ENCODE results near the gene LMBRD2. TPM values are rescaled to one million over a fixed set of nuclear protein-coding genes. Genes with fewer than 3 reads are reported as not detected.

The LMBRD2 gene
- polyA plus RNA-seq, 1 donor (not counting 4 experiments of a cell fraction or from before 2014, with no cell fraction given), result 4.7 TPM

DNA sequence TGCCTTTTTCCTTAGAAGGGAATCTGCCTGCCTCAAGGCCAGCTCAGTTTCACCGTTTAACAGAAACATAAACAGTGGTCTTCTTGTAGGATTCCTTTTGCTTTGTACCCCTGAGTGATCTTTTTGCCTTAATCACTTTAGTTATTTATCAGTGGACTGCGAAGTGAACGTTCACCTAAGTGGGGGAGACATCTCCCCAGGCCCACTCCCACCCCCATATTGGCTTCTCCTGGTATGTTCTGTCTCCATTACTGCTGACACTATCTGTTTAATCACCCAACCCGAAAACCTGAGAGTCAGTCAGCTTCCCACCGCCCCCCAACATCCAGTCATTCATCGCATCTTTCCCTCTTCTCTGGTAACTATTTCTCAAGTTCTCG lies 1.6 kb upstream of the LMBRD2 start:
- Histone ChIP-seq H3K9me1 (ENCODE audit: control insufficient read depth, extremely low read depth, insufficient read depth, low read length) (no peaks in the 10 kb centered on the region), H3K4me2 (ENCODE audit: control insufficient read depth, extremely low read depth, insufficient read depth, low read depth, low read length) (peak overlapping the region; percentile 95), H3K27me3 (ENCODE audit: control insufficient read depth, extremely low read depth, insufficient read depth, low read length) (no peaks in the 10 kb centered on the region), H3K4me3 (ENCODE audit: control insufficient read depth in 2 of 3, extremely low read depth in 1 of 3, insufficient read depth in 2 of 3, low read depth in 1 of 3, low read length in 3 of 3) (peak overlapping the region; percentile 65 to 91 (median 72)), H3K27ac (ENCODE audit: control insufficient read depth, insufficient read depth, low read length) (no peak overlapping the region), H3K36me3 (ENCODE audit: control insufficient read depth in 2 of 2, extremely low read depth in 1 of 2, insufficient read depth in 2 of 2, low read length in 2 of 2) (peaks cover 0 to 4% of the 10 kb centered on the region in 2 experiments), H4K20me1 (ENCODE audit: control insufficient read depth, extremely low read depth, insufficient read depth, low read length) (no peaks in the 10 kb centered on the region), H3K4me1 (ENCODE audit: control insufficient read depth, extremely low read depth, insufficient read depth, low read length) (peaks cover 30% of the 10 kb centered on the region), H3K9me3 (ENCODE audit: control insufficient read depth, low read depth, low read length) (no peaks in the 10 kb centered on the region), H3K9ac (ENCODE audit: control insufficient read depth, extremely low read depth, insufficient read depth, low read length) (peak overlapping the region; percentile 19), H3K79me2 (ENCODE audit: control insufficient read depth, insufficient read depth, low read length) (peaks cover 39% of the 10 kb centered on the region), H2AFZ (ENCODE audit: control insufficient read depth, low read length) (no peak overlapping the region)
- FAIRE-seq, result no peak
- TF ChIP-seq EZH2 (IDR thresholded peaks at IDR 0.05; ENCODE audit: low read length) (no peak), CTCF (optimal IDR thresholded peaks at IDR 0.05 in 1 of 3, IDR thresholded peaks at IDR 0.05 in 1 of 3, conservative IDR thresholded peaks at IDR 0.05 in 1 of 3; ENCODE audit: extremely low read depth in 1 of 3, insufficient read depth in 2 of 3, low read length in 3 of 3) (no peak)
- DNase-seq (ENCODE audit: low read depth, low spot score), result no peak
- dilution Hi-C loops (cut with MboI; ENCODE audit: extremely low pct_ligation_motif_present, low sequenced_read_pairs), result no loop called here

DNA sequence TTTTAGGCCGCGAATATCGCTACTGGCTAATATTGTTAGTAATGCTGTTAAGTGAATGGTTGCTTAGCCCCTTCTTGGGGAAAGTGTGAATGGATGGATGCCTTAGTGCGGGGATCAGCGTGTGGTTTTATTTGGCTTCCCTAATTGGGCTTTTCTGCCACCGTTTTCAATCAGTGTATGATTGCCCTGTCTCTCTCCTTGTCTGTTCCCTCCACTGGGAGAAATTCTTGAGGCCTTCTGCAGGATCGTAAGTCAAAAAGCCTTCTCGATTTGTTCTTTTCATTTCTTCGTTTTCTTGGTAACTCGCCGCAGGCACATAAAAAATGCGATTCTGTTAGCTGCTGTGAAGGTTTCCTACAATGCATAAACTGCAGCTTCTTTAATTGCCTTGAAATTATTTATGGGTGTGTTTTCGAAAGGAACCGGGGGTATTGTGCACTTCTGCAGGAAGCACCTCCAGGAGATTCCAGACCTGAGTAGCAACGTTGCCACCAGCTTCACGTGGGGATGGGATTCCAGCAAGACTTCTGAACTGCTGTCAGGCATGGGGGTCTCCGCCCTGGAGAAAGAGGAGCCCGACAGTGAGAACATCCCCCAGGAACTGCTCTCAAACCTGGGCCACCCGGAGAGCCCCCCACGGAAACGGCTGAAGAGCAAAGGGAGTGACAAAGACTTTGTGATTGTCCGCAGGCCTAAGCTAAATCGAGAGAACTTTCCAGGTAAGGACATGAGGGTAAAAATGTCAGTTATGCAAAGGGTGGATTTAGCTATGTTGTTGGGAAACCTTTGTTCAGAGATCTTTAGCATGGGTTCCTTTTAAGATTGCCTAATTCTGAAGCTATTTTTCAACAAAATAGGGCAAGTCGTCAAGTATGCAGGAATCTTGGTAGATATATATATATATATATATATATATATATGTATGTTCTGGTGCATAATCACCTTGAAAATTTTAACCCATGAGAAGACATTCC lies 924 bp upstream of the LMBRD2 start:
- no peaks in the 10 kb centered on the region for H3K9me3 ChIP-seq (ENCODE audit: control insufficient read depth, low read depth, low read length)
- dilution Hi-C loops (cut with MboI; ENCODE audit: extremely low pct_ligation_motif_present, low sequenced_read_pairs), result no loop called here
- H3K9ac ChIP-seq (ENCODE audit: control insufficient read depth, extremely low read depth, insufficient read depth, low read length), result peak overlapping the region; percentile 78
- H3K36me3 ChIP-seq (ENCODE audit: control insufficient read depth in 2 of 2, extremely low read depth in 1 of 2, insufficient read depth in 2 of 2, low read length in 2 of 2), result peaks cover 0 to 3% of the 10 kb centered on the region in 2 experiments
- H4K20me1 ChIP-seq (ENCODE audit: control insufficient read depth, extremely low read depth, insufficient read depth, low read length), result no peaks in the 10 kb centered on the region
- DNase-seq (ENCODE audit: low read depth, low spot score) (no peak), FAIRE-seq (no peak)
- H3K79me2 ChIP-seq (ENCODE audit: control insufficient read depth, insufficient read depth, low read length), result peaks cover 33% of the 10 kb centered on the region
- H2AFZ ChIP-seq (ENCODE audit: control insufficient read depth, low read length), result peak overlapping the region; percentile 91
- H3K4me1 ChIP-seq (ENCODE audit: control insufficient read depth, extremely low read depth, insufficient read depth, low read length), result peaks cover 29% of the 10 kb centered on the region
- H3K27me3 ChIP-seq (ENCODE audit: control insufficient read depth, extremely low read depth, insufficient read depth, low read length), result no peaks in the 10 kb centered on the region
- H3K27ac ChIP-seq (ENCODE audit: control insufficient read depth, insufficient read depth, low read length), result peak overlapping the region; percentile 63
- peak overlapping the region; percentile 72 to 95 (median 91) for H3K4me3 ChIP-seq (ENCODE audit: control insufficient read depth in 2 of 3, extremely low read depth in 1 of 3, insufficient read depth in 2 of 3, low read depth in 1 of 3, low read length in 3 of 3)
- H3K4me2 ChIP-seq (ENCODE audit: control insufficient read depth, extremely low read depth, insufficient read depth, low read depth, low read length), result peak overlapping the region; percentile 95
- TF ChIP-seq CTCF (optimal IDR thresholded peaks at IDR 0.05 in 1 of 3, IDR thresholded peaks at IDR 0.05 in 1 of 3, conservative IDR thresholded peaks at IDR 0.05 in 1 of 3; ENCODE audit: extremely low read depth in 1 of 3, insufficient read depth in 2 of 3, low read length in 3 of 3) (no peak), EZH2 (IDR thresholded peaks at IDR 0.05; ENCODE audit: low read length) (no peak)
- H3K9me1 ChIP-seq (ENCODE audit: control insufficient read depth, extremely low read depth, insufficient read depth, low read length), result no peaks in the 10 kb centered on the region

Data from keratinocyte (primary cell).